Jurkat, Clone E6-1 (cell line): ENCODE results near the gene CCDC69.
"Not testable (repeated sequence)": the region's sequence is repeated elsewhere in the genome, so short reads cannot be mapped to it uniquely, and the experiment has no call there.

Experiments
- DNase-seq: peaks from one replicate; pipeline ENCODE4 v3.0.0-alpha.2; 2011; ENCODE audit warnings: low read depth, low spot score
- H3K4me3 ChIP-seq: 2 replicates; pipeline ENCODE4 v1.5.1; 2011; ENCODE audit warnings: mild to moderate bottlenecking, low read length, control low read depth, moderate library complexity

The CCDC69 gene

DNA sequence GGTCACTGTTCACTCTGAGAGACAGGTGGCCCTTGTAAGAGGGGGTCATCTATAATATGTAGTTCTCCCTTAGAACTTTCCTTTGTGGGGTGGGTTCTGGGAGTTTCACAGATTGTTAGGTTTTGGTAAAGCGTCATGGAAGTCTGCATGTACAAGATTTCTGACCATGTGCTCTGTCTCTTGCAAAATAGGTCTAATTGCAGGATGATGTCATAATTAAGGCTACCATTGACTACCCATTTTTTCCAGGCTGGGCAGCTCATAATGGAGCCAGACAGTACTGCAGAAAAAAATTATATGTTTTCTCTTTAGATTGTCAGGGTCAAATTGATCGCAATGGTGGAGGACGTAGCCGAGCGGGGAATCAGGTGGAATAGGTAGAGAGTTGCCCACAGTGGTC lies 25.4 kb upstream of the CCDC69 start:
- no peak for DNase-seq
- H3K4me3 ChIP-seq = no peak overlapping the region

DNA sequence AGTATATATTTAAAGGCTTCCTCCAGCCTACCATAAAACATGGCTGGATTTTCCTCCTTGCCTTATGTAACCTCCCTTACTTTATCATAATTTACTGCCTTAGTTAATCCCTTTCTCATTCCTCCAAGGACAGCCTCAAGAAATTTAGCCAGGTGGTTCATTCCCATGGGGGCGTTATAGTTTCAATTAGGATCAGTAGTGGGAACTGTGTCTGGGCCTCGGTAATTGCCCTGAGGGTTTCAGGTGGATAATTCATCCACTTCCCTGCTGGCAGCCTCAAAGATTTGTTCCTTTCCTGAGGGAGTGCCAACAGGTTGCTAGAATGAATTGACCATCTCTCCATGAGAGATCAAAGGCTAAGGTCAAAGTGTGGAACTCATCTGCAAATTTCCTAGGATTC lies 24.8 kb upstream of the CCDC69 start:
- no peak overlapping the region for H3K4me3 ChIP-seq
- no peak for DNase-seq

DNA sequence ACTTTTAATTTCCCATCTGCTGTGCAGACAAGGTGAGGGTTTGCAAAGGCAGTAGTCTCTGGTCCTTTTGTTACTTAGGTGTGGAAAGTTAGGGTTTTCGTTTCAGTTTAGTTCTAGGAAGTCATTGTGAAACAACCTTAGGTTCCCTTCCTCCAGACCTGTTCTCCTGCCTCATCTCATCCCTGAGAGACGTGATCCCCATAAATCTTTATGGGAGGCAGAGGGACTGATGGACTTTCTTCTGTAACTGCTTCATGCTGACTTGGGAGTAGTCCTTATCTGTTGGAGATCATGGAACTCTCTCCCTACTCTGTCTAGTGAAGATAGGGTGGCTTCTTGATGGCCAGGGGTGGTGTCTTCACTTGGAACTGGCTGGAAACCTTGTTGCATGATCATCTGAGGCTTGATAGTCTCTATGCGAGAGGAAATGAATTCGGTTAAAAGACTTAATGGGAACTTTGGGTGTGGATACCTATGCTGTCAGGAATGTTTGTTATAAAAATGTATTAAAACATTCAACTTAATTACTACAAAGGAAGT lies 21.9 kb upstream of the CCDC69 start:
- DNase-seq = no peak
- no peak overlapping the region for H3K4me3 ChIP-seq

DNA sequence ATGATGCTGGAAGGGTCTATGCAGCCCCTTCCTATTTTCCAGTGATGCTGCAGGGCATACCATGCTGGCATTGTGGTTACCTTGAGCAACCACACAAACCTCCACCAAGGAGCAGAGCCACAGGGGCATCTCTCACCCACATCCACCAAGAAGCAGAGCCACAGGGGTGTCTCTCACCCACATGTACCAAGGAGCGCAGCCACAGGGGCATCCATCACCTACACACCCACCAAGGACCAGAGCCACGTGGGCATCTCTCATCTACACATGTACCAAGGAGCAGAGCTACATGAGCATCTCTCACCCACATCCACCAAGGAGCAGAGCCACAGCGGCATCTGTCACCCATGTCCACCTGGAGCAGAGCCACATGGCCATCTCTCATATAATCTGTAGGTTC lies 20.3 kb upstream of the CCDC69 start:
- no peak overlapping the region for H3K4me3 ChIP-seq
- peak; percentile 16 for DNase-seq

DNA sequence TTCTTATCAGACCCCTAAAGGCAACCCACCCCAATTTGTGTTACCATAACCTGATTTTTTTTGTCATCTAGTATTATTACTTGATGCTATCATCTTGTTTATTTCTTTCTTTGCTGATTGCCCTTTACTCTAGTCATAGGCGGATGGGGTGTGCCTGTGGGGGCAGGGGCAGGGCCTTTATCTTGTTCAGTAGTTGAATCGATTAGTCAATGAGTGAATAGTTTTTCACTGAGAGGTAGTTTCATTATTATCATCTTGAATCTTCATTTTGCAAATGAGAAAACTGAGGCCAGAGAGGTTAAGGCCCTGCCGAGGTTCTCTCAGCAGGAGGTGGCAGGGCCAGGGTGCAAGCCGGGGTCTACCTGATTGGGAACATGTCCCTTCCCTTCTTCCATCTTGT lies 19.7 kb upstream of the CCDC69 start:
- H3K4me3 ChIP-seq = no peak overlapping the region
- DNase-seq = no peak

DNA sequence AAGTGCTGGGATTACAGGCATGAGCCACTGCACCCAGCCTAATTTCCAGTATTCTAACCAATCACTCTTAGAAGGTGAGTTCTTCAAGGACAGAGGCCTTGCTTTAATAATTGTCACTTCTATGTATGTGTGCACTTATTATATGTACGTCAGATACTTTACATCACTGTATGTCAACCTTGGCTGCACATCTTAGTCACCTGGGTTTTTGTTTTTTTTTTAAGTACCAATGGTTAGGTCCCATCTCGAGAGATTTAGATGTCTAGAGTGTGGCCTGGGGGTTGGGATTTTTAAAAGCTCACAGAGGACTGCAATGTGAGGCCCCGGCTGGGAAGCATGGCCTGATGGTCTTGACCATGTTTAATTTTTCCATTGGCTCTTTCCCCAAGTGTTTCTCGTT lies 19.2 kb upstream of the CCDC69 start:
- DNase-seq = no peak
- no peak overlapping the region for H3K4me3 ChIP-seq

DNA sequence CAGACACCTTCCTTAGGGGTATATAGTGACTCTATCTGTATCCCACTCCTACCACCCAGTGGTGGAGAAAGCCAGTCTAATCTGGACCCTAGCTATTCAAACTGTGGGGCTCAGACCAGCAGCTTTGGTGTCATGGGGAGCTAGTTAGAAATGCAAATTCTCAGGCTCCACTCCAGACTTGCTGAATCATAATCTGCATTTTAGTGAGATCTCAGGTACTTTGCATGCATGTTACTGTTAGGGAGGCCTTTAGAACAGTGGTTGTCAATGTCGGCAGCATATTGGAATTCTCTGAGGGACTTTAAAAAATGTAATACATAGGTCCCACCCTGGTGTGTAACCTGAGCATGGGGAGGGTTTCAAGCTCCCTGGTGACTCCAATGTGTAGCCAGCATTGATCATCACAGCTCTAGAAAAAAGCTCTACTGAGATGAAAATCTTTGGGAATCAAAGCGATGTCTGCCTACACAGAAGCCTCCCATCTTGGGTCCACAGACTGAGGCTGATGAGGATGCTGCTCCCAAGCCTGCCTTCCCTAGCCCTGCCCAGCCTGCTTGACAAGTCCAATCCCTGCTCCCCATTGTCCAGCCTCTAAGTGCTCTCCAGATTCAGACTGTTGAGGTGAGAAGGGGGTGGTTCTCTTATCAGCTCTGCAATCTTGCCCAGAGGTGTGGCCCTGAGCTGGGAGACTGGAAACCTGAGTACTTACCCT lies 17.2 kb upstream of the CCDC69 start:
- no peak for DNase-seq
- no peak overlapping the region for H3K4me3 ChIP-seq

DNA sequence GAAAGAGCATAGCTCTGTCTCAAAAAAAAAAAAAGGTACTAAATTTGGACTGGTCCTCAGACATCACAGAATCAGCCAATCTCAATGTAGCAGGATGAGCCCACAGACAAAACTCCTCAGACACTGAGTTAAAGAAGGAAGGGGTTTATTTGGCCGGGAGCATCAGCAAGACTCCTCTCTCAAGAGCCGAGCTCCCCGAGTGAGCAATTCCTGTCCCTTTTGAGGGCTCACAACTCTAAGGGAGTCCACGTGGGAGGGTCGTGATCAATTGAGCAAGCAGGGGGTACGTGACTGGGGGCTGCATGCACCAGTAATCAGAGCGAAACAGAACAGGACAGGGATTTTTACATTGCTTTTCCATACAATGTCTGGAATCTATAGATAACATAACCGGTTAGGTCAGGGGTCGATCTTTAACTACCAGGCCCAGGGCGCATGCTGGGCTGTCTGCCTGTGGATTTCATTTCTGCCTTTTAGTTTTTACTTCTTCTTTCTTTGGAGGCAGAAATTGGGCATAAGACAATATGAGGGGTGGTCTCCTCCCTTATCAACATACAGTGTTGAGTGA lies 16.5 kb upstream of the CCDC69 start:
- not testable (repeated sequence) for H3K4me3 ChIP-seq, DNase-seq

DNA sequence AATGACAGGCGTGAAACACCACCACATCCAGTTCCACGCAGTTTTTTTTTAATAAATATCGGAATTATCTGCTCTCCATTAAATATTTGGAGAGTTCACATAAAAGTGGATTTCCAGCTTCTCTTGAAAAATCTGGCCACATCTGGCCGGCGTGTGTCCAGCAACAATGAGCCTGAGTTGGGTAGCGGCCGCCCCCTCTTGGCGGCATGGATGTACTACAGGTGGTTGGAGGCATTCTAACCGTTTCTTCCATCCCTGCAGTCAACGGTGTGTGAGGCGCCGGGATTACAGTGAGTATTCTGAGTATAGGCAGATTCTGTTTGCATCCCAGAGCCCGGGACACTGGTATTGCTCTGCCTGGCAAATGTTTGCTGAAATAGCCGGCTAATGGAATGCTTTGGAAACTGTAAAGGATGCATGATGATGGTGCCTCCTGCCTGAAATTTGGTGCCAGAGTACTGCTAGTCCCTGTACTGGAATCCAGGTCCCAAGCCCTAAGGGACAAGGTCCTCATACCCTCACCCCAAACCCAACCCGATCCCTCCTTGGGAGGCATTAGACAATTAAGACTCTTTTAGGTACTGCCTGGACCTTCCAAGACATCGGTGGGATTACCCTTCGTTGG lies 15.5 kb upstream of the CCDC69 start:
- no peak for DNase-seq
- no peak overlapping the region for H3K4me3 ChIP-seq

DNA sequence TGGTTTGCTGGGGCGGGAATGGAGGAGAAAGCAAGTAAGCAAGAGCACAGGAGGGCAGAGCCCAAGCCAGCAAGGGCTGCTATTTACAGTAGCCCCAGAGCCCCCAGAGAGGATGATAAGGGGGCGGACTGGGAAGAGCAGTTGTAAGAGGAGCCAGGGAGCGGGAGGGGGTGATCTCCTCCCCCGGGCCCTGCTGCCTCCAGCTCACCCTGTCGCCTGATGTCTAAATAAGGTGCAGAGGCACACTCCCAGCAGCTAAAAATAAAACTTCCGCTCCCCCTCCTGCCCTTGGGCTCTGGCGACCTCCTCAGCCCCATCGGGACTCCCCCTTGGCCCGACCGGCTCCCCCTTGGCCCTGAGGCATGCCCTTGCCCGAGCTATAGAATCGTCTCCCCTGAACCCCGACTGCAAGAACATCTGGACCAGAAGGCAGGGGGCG lies 14.4 kb upstream of the CCDC69 start:
- H3K4me3 ChIP-seq = no peak overlapping the region
- no peak for DNase-seq

DNA sequence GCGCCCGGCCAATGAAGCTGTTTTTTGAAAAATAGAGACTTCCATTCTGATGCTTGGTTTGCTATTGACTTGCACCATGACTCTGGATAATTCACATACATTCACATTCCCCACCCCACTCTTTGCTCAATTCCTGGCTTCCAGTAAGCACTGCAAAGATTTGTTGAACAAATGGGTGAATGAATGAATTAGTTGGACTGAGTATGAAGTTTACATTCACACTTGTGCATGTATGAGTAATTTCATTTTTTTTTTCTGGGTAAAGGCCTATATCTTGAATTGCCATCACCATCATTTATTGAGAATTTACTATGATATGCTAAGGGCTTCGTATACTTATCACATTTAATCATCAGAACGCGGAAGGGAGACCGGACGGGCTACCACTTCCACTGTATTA lies 13.8 kb upstream of the CCDC69 start:
- DNase-seq = no peak
- no peak overlapping the region for H3K4me3 ChIP-seq

DNA sequence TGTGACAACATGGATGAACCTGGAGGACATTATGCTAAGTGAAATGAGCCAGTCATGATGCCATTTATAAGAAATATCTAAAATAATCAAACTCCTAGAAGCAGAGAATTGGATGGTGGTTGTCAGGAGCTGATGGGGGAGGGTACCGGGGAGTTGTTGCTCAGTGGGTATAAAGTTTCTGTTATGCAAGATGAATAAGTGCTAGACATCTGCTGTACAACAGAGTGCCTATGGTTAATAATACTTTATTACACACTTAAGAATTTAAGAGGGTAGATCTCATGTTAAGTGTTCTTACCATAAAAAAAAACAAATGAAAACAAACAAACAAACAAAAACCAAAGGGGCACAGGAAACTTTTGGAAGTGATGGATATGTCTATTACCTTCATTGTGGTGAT lies 13.0 kb upstream of the CCDC69 start:
- H3K4me3 ChIP-seq = no peak overlapping the region
- no peak for DNase-seq

DNA sequence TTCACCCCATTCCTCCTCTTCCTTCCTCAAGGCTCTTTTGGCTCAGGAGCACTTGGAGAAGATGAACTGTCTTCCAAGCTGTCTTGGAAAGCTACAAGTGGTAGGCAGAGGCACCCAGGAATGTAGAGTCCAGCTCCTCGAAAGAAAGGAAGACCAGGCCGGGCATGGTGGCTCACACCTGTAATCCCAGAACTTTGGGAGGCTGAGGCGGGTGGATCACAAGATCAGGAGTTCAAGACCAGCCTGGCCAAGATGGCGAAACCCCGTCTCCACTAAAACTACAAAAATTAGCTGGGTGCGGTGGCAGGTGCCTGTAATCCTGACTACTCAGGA lies 11.3 kb upstream of the CCDC69 start:
- not testable (repeated sequence) for H3K4me3 ChIP-seq, DNase-seq

DNA sequence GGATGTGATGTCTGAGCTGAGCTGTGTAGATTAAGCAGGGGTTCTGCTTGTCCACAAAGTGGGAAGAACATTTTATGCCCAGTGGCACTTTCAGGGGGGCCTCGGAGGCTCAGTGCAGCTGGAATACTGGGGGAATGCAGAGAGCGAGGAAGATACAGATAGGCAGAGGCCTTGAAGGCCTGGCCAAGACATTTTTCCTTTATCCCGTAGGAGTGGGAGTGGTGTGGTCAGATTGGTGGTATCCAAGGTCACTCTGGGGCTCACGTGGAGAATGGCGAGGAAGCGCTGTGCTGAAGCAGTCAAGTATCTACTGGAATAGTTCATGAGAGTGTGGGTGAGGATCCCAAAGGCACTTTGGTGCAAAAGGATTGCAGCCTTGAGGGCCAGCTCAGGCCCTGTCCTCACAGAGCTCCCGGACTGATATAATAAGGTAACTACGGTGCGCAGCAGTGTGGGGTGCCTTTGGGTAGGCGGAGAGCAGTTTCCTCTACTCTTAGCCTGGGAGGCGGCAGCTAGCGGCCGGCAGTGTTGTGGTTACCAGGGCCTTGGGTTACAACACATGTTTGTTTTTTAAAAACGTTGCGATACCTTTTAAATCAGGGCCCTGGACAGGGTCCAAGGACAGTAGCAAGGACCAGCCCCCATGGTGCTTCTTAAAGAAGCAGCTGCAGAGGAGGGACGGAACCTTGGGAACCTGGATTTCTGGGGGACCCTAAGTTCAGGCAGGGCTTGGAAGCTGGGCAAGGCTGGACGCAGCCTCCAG lies 10.8 kb upstream of the CCDC69 start:
- no peak overlapping the region for H3K4me3 ChIP-seq
- no peak for DNase-seq

DNA sequence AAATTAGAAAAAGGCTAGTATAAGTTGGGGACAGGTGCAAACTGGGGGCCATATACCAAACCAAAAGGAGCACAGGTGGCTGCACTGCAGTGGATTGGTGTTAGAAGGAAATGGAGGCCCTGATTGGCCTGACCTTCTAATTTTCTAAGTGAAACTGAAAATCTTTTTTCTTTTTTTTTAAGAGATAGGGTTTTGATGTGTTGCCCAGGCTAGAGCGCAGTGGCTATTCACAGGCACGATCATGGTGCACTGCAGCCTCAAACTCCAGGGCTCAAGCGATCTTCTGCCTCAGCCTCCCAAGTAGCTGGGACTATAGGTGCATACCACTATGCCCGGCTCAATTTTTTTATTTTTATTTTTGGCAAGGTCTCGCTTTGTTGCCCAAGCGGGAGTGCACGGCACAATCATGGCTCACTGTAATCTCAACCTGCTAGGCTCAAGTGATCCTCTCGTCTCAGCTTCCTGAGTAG lies 9.8 kb upstream of the CCDC69 start:
- DNase-seq = no peak
- no peak overlapping the region for H3K4me3 ChIP-seq

DNA sequence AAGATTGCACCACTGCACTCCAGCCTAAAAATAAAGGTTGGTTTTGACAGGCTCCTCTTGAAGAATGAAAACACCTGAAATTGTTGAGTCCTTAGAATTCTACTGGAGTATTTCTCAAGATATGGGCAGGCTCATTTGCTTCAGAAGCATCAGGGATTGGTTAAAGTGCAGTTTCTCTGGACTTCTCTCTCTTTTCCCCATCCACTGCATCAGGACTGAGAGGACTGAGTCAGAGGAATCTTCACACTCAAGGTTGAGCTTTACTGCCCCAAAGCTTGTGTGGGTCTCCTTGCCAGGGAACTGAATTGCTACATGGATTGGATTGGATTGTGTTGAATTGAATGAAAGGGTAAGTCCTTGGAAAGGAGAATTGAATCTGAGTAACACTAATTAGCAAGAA lies 7.5 kb upstream of the CCDC69 start:
- no peak for DNase-seq
- H3K4me3 ChIP-seq = no peak overlapping the region

DNA sequence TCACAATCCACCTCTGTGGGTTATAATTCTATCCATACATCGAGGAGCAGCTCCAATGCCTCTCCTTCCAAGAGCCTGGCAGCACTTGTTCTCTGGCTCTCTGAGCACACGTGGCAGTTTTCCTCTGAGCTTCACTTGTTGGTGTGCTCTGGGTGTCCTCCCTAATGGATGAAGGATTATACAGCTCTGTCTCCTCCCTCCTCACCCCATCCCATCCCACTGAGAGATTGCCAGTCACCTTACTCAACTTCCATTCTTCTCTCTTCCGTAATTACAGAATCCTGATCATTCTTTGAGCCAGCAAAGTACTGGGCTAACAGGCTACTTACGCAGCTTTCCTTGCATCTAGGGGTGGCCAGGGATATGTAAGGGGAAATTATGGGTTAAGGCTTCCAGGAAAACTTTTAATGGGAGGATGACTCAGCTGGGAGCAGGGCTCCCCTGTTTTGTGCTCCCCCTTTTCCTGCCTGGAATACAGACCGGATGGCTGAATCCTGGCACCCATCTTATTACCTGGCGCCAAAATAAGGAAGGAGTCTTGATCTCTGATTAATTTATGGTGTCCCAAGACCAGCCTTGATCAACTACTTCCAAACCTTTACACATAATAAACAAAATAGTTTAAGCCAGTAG lies 6.3 kb upstream of the CCDC69 start:
- H3K4me3 ChIP-seq = no peak overlapping the region
- no peak for DNase-seq

DNA sequence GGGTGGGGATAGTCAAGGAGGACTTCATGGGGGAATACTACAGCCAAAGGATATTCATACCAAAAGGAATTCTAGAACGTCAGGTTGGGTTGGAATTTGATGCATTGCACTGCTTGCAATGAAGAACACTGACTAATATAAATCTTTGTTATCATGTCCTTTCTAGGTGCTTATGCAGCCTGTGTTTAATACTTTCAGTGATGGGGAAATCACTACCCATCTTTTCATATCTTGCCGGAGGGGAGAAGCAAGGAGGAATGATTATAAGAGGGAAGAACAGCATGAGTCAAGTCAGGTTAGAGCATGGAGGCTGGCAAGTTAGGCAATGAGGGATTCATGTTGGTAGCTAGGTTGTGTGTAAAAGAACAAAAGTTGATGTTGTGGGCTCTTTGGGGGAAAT lies 5.1 kb upstream of the CCDC69 start:
- no peak for DNase-seq
- no peak overlapping the region for H3K4me3 ChIP-seq

DNA sequence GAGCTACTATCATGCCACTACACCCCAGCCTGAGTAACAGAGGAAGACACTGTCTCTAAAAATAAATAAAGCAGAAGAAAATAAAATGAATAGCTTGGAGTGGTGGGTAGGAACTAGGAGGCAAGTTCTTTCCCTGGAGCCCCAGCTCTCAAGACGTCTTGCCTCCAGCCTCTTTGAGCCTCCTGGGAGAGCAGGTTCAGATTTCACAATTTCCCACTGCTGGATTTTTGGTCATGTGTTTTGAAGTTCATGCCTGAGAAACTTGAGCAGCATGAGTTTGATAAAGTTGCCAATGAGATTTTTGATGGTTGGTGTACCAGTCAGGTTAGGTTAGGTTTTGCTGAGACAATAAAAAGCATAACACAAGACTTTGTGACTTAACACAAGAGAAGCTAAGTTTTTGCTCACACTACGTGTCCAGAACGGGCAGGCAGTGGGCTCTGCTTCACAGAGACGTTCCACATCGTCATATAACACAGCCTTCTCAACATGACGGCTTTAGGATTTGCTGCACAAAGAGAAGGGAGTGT lies 4.1 kb upstream of the CCDC69 start:
- DNase-seq = no peak

More for the DNA sequence above, 4.1 kb upstream of the CCDC69 start:
- H3K4me3 ChIP-seq = no peak overlapping the region
